ENCODE measurements around the gene CSK. TPM values are rescaled to one million over a fixed set of nuclear protein-coding genes. Genes with fewer than 3 reads are reported as not detected.

Gene CSK
- polyA plus RNA-seq, 12 donors: 21.4 to 51.9 (median 31.0) TPM; not detected in 1

DNA sequence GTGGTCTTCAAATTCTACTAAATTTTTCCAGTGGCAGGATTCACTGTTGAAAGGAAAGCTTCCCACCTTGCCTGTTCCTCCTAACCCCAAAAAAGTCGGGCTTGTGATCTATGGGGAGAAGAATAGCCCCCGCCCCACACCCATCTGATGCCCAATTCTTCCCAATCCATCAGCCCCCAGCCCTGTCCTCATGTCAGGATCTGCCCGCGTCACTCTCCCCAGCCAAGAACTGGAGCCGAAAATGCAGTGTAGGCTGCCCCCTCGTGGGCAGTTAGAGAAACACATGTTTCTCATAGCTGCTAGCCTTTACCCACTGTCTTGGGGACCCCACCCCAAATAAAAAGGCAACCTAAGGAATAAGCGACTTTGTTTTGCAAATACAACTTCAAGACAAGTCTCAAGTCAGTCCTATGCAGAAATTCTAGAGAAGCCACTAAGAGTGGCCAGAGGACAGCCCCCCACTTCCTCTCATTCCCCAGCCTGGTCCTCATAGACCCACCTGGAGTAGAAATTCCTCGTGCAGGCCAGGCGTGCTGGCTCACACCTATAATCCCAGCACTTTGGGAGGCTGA is 13.0 kb upstream of the CSK start:
- peak; percentile 57 for DNase-seq

DNA sequence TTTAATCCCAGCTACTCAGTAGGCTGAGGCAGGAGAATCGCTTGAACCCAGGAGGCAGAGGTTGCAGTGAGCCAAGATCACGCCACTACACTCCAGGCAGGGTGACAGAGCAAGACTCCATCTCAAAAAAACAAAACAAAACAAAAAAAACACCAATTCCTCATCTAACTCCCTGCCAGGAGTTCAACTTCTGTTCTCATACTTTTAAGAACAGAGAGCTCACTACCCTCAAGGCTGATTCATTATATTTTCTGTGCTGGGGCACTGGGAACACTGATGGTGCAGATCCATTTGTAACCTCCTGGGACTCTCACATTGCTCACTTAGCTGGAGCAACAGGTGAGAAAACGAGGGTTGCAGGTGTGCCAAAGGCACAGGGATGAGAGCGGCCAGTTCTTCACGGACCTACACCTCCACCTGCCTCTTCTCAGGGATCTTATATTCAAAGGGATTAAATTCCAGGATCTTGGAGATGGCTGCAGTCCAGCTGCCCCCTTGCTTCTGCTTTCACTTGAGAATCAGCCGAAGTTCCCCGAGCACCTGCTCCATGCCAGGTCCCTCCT is 12.3 kb upstream of the CSK start:
- DNase-seq: no peak

- no peak for DNase-seq
These were observed 11.5 kb upstream of the CSK start for GRCh38 chr15:74770211-74770903.

GRCh38 chr15:74773329-74773728 is 8.6 kb upstream of the CSK start:
- DNase-seq: no peak

GRCh38 chr15:74773731-74774252 is 8.1 kb upstream of the CSK start:
- no peak for DNase-seq

- DNase-seq: no peak
These were observed 6.7 kb upstream of the CSK start for GRCh38 chr15:74775132-74775562.

DNA sequence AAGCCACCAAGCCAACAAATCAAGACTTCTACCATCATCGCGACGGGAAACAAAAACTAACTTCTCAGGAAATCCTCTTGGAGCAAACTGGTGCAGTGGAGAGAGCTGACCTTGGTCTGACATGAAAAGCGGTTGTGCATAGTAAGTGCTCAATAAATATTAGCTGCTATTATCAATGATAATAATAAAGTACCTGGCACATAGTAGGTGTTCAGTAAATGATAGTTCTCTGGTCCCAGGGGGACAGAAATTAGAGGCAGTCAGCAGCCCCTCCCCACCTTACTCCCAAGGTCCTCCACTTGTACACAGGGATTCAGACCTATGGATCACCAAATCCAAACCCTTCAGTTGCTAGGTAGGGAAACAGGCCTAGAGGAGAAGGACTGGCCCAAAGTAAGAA is 6.0 kb upstream of the CSK start:
- DNase-seq: no peak

GRCh38 chr15:74776821-74777768 is 4.8 kb upstream of the CSK start:
- no peak for DNase-seq

GRCh38 chr15:74777769-74778598 is 3.9 kb upstream of the CSK start:
- DNase-seq: no peak

- DNase-seq: no peak
These were observed 3.3 kb upstream of the CSK start for GRCh38 chr15:74778599-74778970.

DNA sequence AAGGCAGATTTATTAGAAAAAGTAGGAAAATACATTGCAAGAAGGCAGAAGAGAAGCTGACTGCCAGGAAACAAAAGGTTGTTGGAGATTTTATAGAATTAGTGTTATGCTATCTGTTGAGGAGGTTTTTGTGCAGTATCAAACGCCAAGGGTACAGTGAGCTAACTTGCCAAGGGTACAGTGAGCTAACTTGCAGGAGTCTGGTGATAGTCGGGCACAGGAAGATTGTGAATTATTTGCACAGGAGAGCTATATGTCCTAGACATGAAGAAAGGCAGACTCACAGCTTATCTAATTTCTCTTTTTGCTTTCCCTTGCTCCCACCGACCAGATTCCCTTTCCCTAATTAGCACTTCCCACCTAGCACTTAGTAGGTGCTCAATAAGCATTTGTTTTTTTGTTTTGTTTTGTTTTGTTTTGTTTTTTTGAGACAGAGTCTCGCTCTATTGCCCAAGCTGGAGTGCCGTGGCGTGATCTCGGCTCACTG is 2.7 kb upstream of the CSK start:
- no peak for DNase-seq

DNA sequence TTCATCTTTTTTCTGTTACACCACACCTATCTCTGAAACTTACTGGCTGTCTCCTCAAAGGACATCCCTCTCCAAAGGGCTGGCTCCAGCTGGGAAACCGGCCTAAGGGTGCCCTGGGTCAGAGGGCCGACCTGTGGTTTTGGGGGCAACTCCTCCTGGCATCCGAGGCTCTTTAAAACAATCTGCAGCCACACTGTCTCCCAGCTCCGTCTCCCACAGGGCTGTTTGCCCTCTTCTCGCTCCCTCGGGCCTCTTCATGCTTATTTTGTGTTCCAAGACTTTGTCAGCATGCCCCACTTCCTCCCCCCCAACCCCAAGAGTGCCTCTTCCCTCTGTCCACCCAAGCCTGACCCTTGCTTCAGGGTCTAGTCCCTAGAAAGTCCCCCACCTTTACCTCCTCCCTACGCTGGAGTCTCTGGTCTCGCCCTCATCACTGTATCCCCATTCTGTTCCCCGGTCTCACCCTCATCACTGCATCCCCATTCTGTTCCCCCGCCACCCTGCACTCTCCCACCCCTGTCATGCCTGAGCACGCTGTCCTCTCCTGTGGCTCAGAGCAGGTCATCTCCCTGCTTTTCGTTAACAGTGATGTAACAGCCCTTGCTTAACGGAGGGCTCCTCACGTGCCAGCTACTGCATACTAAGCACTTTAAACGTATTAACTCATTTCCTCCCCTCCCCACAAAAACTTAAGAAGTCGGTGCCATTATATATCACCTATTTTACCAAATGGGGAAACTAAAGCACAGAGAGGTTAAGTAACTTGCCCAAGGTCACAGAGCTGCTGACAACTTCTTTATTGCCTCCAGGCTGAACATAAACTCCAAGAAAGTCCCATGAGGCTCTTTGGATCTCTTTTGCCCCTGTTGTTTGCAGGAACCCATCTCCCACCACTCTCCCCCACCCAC is 1.1 kb upstream of the CSK start:
- DNase-seq: no peak

DNA sequence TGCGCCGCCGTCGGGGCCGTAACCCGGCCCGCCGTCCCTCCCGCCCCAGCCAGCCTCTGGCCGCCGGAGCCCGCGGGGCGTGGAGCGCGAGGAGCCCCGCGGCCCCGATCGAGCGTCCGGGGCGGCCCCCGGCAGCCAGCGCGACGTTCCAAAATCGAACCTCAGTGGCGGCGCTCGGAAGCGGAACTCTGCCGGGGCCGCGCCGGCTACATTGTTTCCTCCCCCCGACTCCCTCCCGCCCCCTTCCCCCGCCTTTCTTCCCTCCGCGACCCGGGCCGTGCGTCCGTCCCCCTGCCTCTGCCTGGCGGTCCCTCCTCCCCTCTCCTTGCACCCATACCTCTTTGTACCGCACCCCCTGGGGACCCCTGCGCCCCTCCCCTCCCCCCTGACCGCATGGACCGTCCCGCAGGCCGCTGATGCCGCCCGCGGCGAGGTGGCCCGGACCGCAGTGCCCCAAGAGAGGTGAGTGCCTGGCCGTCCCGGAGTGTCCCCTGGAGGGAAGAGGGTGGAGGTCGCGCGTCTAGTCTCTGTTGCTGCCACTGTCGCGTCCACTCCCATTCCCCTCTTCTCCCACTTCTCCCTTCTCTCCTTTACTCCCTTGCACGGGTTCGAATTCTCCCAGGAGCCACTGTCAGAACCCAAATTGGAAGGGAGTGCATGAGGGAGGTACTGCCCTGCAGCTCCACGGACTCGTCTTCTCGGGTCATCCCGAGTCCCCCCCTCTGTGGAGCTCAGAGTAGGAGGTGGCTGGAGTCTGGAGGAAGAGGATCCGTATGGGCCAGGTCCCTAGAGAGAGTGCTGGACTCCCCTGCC is 585 bp downstream of the CSK start:
- no peak for DNase-seq

DNA sequence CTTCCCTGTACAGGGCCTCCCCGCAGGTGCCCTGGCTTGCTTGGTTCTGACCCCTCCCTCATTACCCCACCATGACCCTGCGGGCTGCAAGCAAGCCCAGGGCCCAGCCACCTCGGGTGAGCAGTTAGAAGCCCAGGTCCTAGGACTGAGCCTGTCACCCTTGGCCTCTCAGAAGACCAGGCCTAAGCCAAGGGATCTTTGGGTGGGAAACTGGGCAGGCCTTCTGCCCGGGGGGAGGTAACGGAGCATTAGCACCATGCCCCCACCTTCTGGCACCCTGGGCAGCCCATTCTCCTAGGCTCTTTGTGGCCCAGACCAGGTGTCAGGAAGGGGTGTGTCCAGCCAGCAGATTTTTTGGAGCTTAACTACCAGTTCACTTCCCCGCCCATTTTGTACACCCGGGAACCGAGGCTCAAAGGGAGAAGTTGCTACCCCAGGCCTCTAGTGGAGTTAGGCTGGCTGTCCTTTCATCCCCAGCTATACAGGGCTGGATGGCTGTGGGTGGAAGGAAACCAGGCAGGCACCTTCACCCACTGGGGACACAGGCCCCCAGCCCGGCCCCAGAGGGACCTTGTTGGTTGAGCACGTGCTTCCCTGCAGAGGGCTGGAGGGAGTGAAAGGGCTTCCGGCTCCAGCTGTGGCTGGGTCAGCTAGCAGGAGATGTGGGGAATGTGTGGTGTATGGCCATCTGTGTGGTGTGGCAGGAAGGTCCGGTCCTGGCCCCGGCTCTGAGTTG is 1.4 kb downstream of the CSK start:
- no peak for DNase-seq

GRCh38 chr15:74783808-74784175 is 1.9 kb downstream of the CSK start:
- no peak for DNase-seq

GRCh38 chr15:74784426-74785193 is 2.7 kb downstream of the CSK start:
- DNase-seq: no peak

GRCh38 chr15:74785194-74786032 is 3.5 kb downstream of the CSK start:
- DNase-seq: no peak
